HepG2 (cell line): ENCODE measurements around the gene NDE1. TPM values are rescaled to one million over a fixed set of nuclear protein-coding genes. Genes with fewer than 3 reads are reported as not detected.

ENCODE experiments used
- ATAC-seq: fragments of 200-7000 bp; cut with Tn5 transposase; 3 replicates; pipeline ENCODE4 v1.9.1; 2020; ENCODE audit warnings: mild to moderate bottlenecking, moderate library complexity
- BruUV-seq: library from RNA; stranded (reverse); fragments of 400-500 nt; replicated peaks from 2 replicates; lab custom pipeline; 2021; lab: Mats Ljungman, UMichigan
- CTCF ChIA-PET: fragments of 300-600 bp; formaldehyde crosslinking; extraction: SDS; loops from one replicate; lab custom pipeline; 2021; ENCODE audit warnings: low total read pairs, inconsistent platforms, low intra/inter-chr PET ratio; lab: Yijun Ruan, JAX
- POLR2A ChIA-PET: fragments of 350-600 bp; sonication (Branson Sonifier 250); formaldehyde crosslinking; loops from one replicate; lab custom pipeline; 2020; ENCODE audit warnings: antibody characterized with exemption, inconsistent platforms; lab: Yijun Ruan, JAX
- DNase-seq: peaks from one replicate; pipeline ENCODE4 v3.0.0-alpha.2; 2015; ENCODE audit warnings: low spot score
- FAIRE-seq: peaks from 3 replicates; lab custom pipeline; 2011; peaks lifted over from hg19 to GRCh38; lab: Jason Lieb, UNC
- H2AFZ ChIP-seq: one replicate; pipeline ENCODE4 v1.6.1; 2011; ENCODE audit warnings: low read length, inconsistent platforms
- H3K27ac ChIP-seq: fragments of 300-600 bp; 3 replicates; pipeline ENCODE4 v1.8.0; 2011; ENCODE audit warnings: mixed run types, mild to moderate bottlenecking, mixed read lengths, low read length, inconsistent platforms; ENCODE audit not compliant: insufficient read depth; ENCODE audit errors: extremely low read length
- H3K27me3 ChIP-seq, 2 experiments: fragments of 200-600 bp in 1 of 2; 2 replicates in 1 of 2; 3 replicates in 1 of 2; pipeline versions ENCODE4 v1.6.0 to v1.8.0; 2011; ENCODE audit warnings: low read length in 2 of 2, mild to moderate bottlenecking in 2 of 2, moderate library complexity in 2 of 2, inconsistent platforms in 1 of 2; ENCODE audit not compliant: insufficient read depth in 2 of 2, control insufficient read depth in 1 of 2
- H3K36me3 ChIP-seq, 2 experiments: fragments of 200-600 bp in 1 of 2; replicated peaks in 1 of 2; 2 replicates in 1 of 2; 3 replicates in 1 of 2; pipeline versions ENCODE4 v1.5.1 to v1.8.0; 2011; ENCODE audit warnings: low read length in 2 of 2, inconsistent platforms in 1 of 2; ENCODE audit not compliant: insufficient read depth in 2 of 2, control insufficient read depth in 1 of 2
- H3K4me1 ChIP-seq: 2 replicates; pipeline ENCODE4 v1.5.1; 2012; ENCODE audit warnings: low read length, inconsistent platforms; ENCODE audit not compliant: insufficient read depth
- H3K4me2 ChIP-seq: 2 replicates; pipeline ENCODE4 v1.6.0; 2011; ENCODE audit warnings: low read depth, low read length, inconsistent platforms
- H3K4me3 ChIP-seq, 3 experiments: fragments of 200-600 bp in 1 of 3; sonication (generic), shearing (Covaris generic) in 1 of 3; replicated peaks in 1 of 3; 2 replicates each; pipeline ENCODE4 v1.5.1; 2011 to 2016; ENCODE audit warnings: low read length in 3 of 3, inconsistent platforms in 2 of 3, low read depth in 2 of 3, mild to moderate bottlenecking in 2 of 3, control low read depth in 1 of 3, mixed read lengths in 1 of 3; ENCODE audit not compliant: insufficient read depth in 1 of 3
- H3K79me2 ChIP-seq: one replicate; pipeline ENCODE4 v1.6.1; 2011; ENCODE audit warnings: low read length, inconsistent platforms; ENCODE audit not compliant: insufficient read depth
- H3K9ac ChIP-seq: 2 replicates; pipeline ENCODE4 v1.6.0; 2011; ENCODE audit warnings: mild to moderate bottlenecking, low read depth, low read length, inconsistent platforms; ENCODE audit not compliant: insufficient read depth
- H3K9me3 ChIP-seq: 2 replicates; pipeline ENCODE4 v1.5.1; 2012; ENCODE audit warnings: mild to moderate bottlenecking, low read length
- H4K20me1 ChIP-seq: 2 replicates; pipeline ENCODE4 v1.6.0; 2011; ENCODE audit warnings: inconsistent platforms, mild to moderate bottlenecking, low read length, moderate library complexity; ENCODE audit not compliant: insufficient read depth
- FOXK2 ChIP-seq: fragments of 450-650 bp; IDR thresholded peaks from 2 replicates; pipeline ENCODE4 v1.6.1; 2016
- RCOR2 ChIP-seq: IDR thresholded peaks from 2 replicates; pipeline ENCODE4 v1.6.1; 2016; ENCODE audit warnings: missing biosample characterization, missing genetic modification reagents
- SALL1 ChIP-seq: sonication (generic); formaldehyde crosslinking; IDR thresholded peaks from 2 replicates; pipeline ENCODE4 v1.8.0; 2022; ENCODE audit warnings: mild to moderate bottlenecking, missing genetic modification reagents
- SIX1 ChIP-seq: sonication (generic); formaldehyde crosslinking; IDR thresholded peaks from 2 replicates; pipeline ENCODE4 v1.4.0; 2020; ENCODE audit warnings: missing genetic modification reagents, borderline replicate concordance
- SNRNP70 ChIP-seq: fragments of 200-400 bp; formaldehyde crosslinking; IDR thresholded peaks from 2 replicates; pipeline ENCODE4 v1.6.1; 2017; ENCODE audit warnings: mild to moderate bottlenecking, low read depth, low read length, moderate library complexity
- TOPORS ChIP-seq: sonication (generic); formaldehyde crosslinking; IDR thresholded peaks from 2 replicates; pipeline ENCODE4 v1.8.0; 2023; ENCODE audit warnings: mild to moderate bottlenecking, missing genetic modification reagents
- XRCC5 ChIP-seq: fragments of 200-400 bp; formaldehyde crosslinking; optimal IDR thresholded peaks from 2 replicates; pipeline ENCODE3; 2017; ENCODE audit warnings: mild to moderate bottlenecking, low read length
- ZFP36L2 ChIP-seq: sonication (generic); formaldehyde crosslinking; IDR thresholded peaks from 2 replicates; pipeline ENCODE4 v1.4.0; 2020; ENCODE audit warnings: missing genetic modification reagents
- ZFP37 ChIP-seq: sonication (generic); formaldehyde crosslinking; IDR thresholded peaks from 2 replicates; pipeline ENCODE4 v1.4.0; 2020; ENCODE audit warnings: missing genetic modification reagents, borderline replicate concordance
- ZNF335 ChIP-seq: sonication (generic); formaldehyde crosslinking; IDR thresholded peaks from 2 replicates; pipeline ENCODE4 v1.4.0; 2020; ENCODE audit warnings: missing genetic modification reagents
- ZNF446 ChIP-seq: sonication (generic); formaldehyde crosslinking; IDR thresholded peaks from 2 replicates; pipeline ENCODE4 v1.5.0; 2020; ENCODE audit warnings: mild to moderate bottlenecking, missing genetic modification reagents
- ZNF496 ChIP-seq: sonication (generic); formaldehyde crosslinking; IDR thresholded peaks from 2 replicates; pipeline ENCODE4 v1.8.1; 2023; ENCODE audit warnings: mild to moderate bottlenecking, moderate library complexity, missing genetic modification reagents; ENCODE audit not compliant: insufficient replicate concordance
- ZNF562 ChIP-seq: sonication (generic); formaldehyde crosslinking; IDR thresholded peaks from 2 replicates; pipeline ENCODE4 v1.8.0; 2022; ENCODE audit warnings: missing genetic modification reagents, borderline replicate concordance
- ZNF816 ChIP-seq: sonication (generic); formaldehyde crosslinking; IDR thresholded peaks from 2 replicates; pipeline ENCODE4 v1.8.0; 2022; ENCODE audit warnings: missing genetic modification reagents, mild to moderate bottlenecking, borderline replicate concordance
- WGBS: methylation state at CpG from one replicate; pipeline ENCODE4 v1.1.6; 2017; ENCODE audit warnings: low lambda C conversion rate; 5-methylcytosine and 5-hydroxymethylcytosine counted together
- in situ Hi-C: cut with HindIII; loops from 2 replicates; pipeline ENCODE4 v1.10.0; 2017; ENCODE audit warnings: low pct_unique_long_range_greater_than_20kb; ENCODE audit not compliant: extremely low pct_ligation_motif_present
- intact Hi-C: fragments of 100-400 bp; cut with micrococcal nuclease; formaldehyde crosslinking; loops from one replicate; pipeline ENCODE4 v1.10.0; 2022; ENCODE audit not compliant: unreplicated experiment
- polyA plus RNA-seq, 8 experiments: library from polyadenylated mRNA; depleted of rRNA in 3 of 8; stranded (reverse) in 7 of 8; unstranded in 1 of 8; fragments of >200 nt; fragmentation: Illumina TruSeq in 4 of 8; extraction: Trizol in 4 of 8; gene quantifications; 2 replicates each; pipeline versions ENCODE4 v1.2.1 to v1.2.3, GENCODE V29; 2011 to 2016; ENCODE audit warnings: low read depth in 4 of 8, missing spikeins in 1 of 8, mixed read lengths in 1 of 8; ENCODE audit not compliant: insufficient read depth in 1 of 8
- total RNA-seq, 5 experiments: library from RNA; depleted of rRNA; stranded (reverse); fragments of >200 nt; fragmentation: Illumina TruSeq; extraction: Trizol; gene quantifications; 2 replicates each; pipeline ENCODE4 v1.2.3, GENCODE V29; 2016; ENCODE audit warnings: low read depth in 1 of 5
- TF ChIP-seq, protein P1 (sequence below): sonication (generic); formaldehyde crosslinking; IDR thresholded peaks from 2 replicates; pipeline ENCODE4 v1.8.1; 2023; ENCODE audit warnings: mild to moderate bottlenecking, moderate library complexity, missing genetic modification reagents
- TF ChIP-seq, protein P2 (sequence below): sonication (generic); formaldehyde crosslinking; IDR thresholded peaks from 2 replicates; pipeline ENCODE4 v1.9.0; 2022; ENCODE audit warnings: missing genetic modification reagents, mild to moderate bottlenecking, borderline replicate concordance
- TF ChIP-seq, protein P3 (sequence below): sonication (generic); formaldehyde crosslinking; IDR thresholded peaks from 2 replicates; pipeline ENCODE4 v1.4.0; 2020; ENCODE audit warnings: missing genetic modification reagents
- TF ChIP-seq, protein P4 (sequence below): IDR thresholded peaks from 2 replicates; pipeline ENCODE4 v1.6.1; 2016; ENCODE audit warnings: low read depth

NDE1 gene
- total and polyA plus RNA-seq, 2 of the 13 experiments (the other 11 are each of a cell fraction or from before 2014, with no cell fraction given): 40.9 to 72.5 TPM

- Histone ChIP-seq H3K4me2 (no peak overlapping the region), H3K79me2 (no peaks in the 10 kb centered on the region), H4K20me1 (no peaks in the 10 kb centered on the region), H3K4me3 (no peak overlapping the region), H3K27me3 (no peaks in the 10 kb centered on the region; a peak in 1 of 5 replicates), H3K4me1 (no peaks in the 10 kb centered on the region), H2AFZ (no peak overlapping the region), H3K9ac (no peak overlapping the region), H3K36me3 (peaks cover 5 to 10% of the 10 kb centered on the region in 2 experiments; a peak in 3 of 5 replicates), H3K27ac (no peak overlapping the region), H3K9me3 (no peaks in the 10 kb centered on the region)
- DNase-seq (no peak), FAIRE-seq (no peak), ATAC-seq (no peak)
- in situ Hi-C loops (loop anchor here (10.0 kb wide), 1 partner anchor 284 kb away; no protein-coding TSS in a partner anchor), intact Hi-C loops (no loop called here)
- TF ChIP-seq, protein P1, sequence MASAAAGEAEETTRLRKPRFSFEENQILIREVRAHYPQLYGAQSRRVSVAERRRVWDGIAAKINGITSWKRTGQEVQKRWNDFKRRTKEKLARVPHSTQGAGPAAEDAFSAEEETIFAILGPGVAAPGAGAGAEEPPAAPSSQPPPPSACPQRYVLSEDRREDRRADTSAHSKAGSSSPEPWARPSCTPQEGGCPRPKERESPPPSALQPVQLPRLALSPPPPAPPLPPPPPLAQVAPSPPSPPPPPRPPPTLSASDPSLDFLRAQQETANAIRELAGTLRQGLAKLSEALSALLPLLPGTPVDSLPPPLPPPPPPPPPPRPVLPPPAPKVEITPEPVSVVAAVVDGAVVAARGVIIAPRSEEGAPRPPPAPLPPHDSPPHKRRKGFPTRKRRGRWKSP (CRISPR knock-in tag): no peak
- no peak for TF ChIP-seq ZFP37 (CRISPR knock-in tag)
- TF ChIP-seq ZNF496: no peak
- TF ChIP-seq ZNF562: no peak
- no peak for TF ChIP-seq SNRNP70
- TF ChIP-seq ZNF335: no peak
- no peak for TF ChIP-seq FOXK2
- no peak for TF ChIP-seq XRCC5
- no peak for TF ChIP-seq TOPORS (CRISPR knock-in tag)
- TF ChIP-seq, protein P2, sequence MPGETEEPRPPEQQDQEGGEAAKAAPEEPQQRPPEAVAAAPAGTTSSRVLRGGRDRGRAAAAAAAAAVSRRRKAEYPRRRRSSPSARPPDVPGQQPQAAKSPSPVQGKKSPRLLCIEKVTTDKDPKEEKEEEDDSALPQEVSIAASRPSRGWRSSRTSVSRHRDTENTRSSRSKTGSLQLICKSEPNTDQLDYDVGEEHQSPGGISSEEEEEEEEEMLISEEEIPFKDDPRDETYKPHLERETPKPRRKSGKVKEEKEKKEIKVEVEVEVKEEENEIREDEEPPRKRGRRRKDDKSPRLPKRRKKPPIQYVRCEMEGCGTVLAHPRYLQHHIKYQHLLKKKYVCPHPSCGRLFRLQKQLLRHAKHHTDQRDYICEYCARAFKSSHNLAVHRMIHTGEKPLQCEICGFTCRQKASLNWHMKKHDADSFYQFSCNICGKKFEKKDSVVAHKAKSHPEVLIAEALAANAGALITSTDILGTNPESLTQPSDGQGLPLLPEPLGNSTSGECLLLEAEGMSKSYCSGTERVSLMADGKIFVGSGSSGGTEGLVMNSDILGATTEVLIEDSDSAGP (CRISPR knock-in tag): no peak
- TF ChIP-seq SIX1: no peak
- TF ChIP-seq, protein P3, sequence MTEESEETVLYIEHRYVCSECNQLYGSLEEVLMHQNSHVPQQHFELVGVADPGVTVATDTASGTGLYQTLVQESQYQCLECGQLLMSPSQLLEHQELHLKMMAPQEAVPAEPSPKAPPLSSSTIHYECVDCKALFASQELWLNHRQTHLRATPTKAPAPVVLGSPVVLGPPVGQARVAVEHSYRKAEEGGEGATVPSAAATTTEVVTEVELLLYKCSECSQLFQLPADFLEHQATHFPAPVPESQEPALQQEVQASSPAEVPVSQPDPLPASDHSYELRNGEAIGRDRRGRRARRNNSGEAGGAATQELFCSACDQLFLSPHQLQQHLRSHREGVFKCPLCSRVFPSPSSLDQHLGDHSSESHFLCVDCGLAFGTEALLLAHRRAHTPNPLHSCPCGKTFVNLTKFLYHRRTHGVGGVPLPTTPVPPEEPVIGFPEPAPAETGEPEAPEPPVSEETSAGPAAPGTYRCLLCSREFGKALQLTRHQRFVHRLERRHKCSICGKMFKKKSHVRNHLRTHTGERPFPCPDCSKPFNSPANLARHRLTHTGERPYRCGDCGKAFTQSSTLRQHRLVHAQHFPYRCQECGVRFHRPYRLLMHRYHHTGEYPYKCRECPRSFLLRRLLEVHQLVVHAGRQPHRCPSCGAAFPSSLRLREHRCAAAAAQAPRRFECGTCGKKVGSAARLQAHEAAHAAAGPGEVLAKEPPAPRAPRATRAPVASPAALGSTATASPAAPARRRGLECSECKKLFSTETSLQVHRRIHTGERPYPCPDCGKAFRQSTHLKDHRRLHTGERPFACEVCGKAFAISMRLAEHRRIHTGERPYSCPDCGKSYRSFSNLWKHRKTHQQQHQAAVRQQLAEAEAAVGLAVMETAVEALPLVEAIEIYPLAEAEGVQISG (CRISPR knock-in tag): no peak
- TF ChIP-seq, protein P4, sequence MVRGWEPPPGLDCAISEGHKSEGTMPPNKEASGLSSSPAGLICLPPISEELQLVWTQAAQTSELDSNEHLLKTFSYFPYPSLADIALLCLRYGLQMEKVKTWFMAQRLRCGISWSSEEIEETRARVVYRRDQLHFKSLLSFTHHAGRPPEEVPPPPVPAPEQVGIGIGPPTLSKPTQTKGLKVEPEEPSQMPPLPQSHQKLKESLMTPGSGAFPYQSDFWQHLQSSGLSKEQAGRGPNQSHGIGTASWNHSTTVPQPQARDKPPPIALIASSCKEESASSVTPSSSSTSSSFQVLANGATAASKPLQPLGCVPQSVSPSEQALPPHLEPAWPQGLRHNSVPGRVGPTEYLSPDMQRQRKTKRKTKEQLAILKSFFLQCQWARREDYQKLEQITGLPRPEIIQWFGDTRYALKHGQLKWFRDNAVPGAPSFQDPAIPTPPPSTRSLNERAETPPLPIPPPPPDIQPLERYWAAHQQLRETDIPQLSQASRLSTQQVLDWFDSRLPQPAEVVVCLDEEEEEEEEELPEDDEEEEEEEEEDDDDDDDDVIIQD (CRISPR knock-in tag): no peak
- TF ChIP-seq RCOR2 (CRISPR knock-in tag): no peak
- no peak for TF ChIP-seq SALL1 (CRISPR knock-in tag)
- TF ChIP-seq ZFP36L2 (CRISPR knock-in tag): no peak
- TF ChIP-seq ZNF816 (CRISPR knock-in tag): no peak
- TF ChIP-seq ZNF446 (CRISPR knock-in tag): no peak
- ChIA-PET POLR2A (no interaction called here), CTCF (no interaction called here)
- WGBS: 94% methylated on average over 7 of the region's 7 CpGs
- no TSS peak for BruUV-seq
Observed at GRCh38 chr16:15708997-15709396, 59.0 kb downstream of the NDE1 start.
